HEK293 (cell line): ENCODE results near the gene ITPR3.

Experiments used
- CTCF ChIA-PET: fragments of 350-600 bp; formaldehyde crosslinking; extraction: SDS; loops from one replicate; lab custom pipeline; 2021; ENCODE audit warnings: antibody characterized with exemption; lab: Yijun Ruan, JAX
- POLR2A ChIA-PET: fragments of 300-600 bp; formaldehyde crosslinking; extraction: SDS; loops from one replicate; lab custom pipeline; 2020; ENCODE audit warnings: antibody characterized with exemption, inconsistent platforms; lab: Yijun Ruan, JAX
- H3K27ac ChIP-seq: fragments of 200-500 bp; sonication (Bioruptor generic); 2 replicates; pipeline ENCODE4 v1.5.1; 2014; ENCODE audit warnings: low read depth, low read length, control low read depth, inconsistent platforms; ENCODE audit errors: extremely low read depth
- H3K36me3 ChIP-seq, 2 experiments: fragments of 200-500 bp in 1 of 2; sonication (Bioruptor generic) in 1 of 2; 1 replicate in 1 of 2; 2 replicates in 1 of 2; pipeline ENCODE4 v1.5.1; 2014 to 2017; ENCODE audit warnings: inconsistent platforms in 2 of 2, low read length in 2 of 2; ENCODE audit not compliant: control insufficient read depth in 2 of 2, insufficient read depth in 1 of 2
- H3K4me1 ChIP-seq: fragments of 200-500 bp; sonication (Bioruptor generic); 2 replicates; pipeline ENCODE4 v1.5.1; 2014; ENCODE audit warnings: mild to moderate bottlenecking, low read length, inconsistent platforms; ENCODE audit not compliant: control insufficient read depth, insufficient read depth
- H3K4me3 ChIP-seq: 2 replicates; pipeline ENCODE4 v1.5.1; 2011; ENCODE audit warnings: low read depth, mild to moderate bottlenecking, control low read depth, low read length, moderate library complexity
- H3K9me3 ChIP-seq: fragments of 200-500 bp; sonication (Bioruptor generic); 2 replicates; pipeline ENCODE4 v1.5.1; 2014; ENCODE audit warnings: low read depth, low read length, inconsistent platforms; ENCODE audit not compliant: control insufficient read depth, insufficient read depth
- AEBP2 ChIP-seq: fragments of 450-650 bp; formaldehyde crosslinking; IDR thresholded peaks from 2 replicates; pipeline ENCODE4 v1.5.1; 2016; ENCODE audit warnings: missing biosample characterization, missing genetic modification characterization, borderline replicate concordance
- CTCF ChIP-seq: fragments of 450-650 bp; formaldehyde crosslinking; IDR thresholded peaks from 2 replicates; pipeline ENCODE4 v1.5.1; 2016; ENCODE audit warnings: missing biosample characterization, missing genetic modification characterization
- KLF10 ChIP-seq: fragments of 450-650 bp; IDR thresholded peaks from 2 replicates; pipeline ENCODE4 v1.5.1; 2018; ENCODE audit warnings: missing biosample characterization, mild to moderate bottlenecking, missing genetic modification characterization
- KLF7 ChIP-seq: fragments of 450-650 bp; formaldehyde crosslinking; IDR thresholded peaks from 2 replicates; pipeline ENCODE4 v1.5.1; 2016; ENCODE audit warnings: missing biosample characterization, missing genetic modification characterization, borderline replicate concordance
- PRDM2 ChIP-seq: fragments of 450-650 bp; formaldehyde crosslinking; IDR thresholded peaks from 2 replicates; pipeline ENCODE4 v1.5.1; 2016; ENCODE audit warnings: missing biosample characterization, missing genetic modification characterization, borderline replicate concordance
- SCRT1 ChIP-seq: fragments of 450-650 bp; formaldehyde crosslinking; IDR thresholded peaks from 2 replicates; pipeline ENCODE4 v1.5.1; 2016; ENCODE audit warnings: missing biosample characterization, missing genetic modification characterization, borderline replicate concordance
- YY1 ChIP-seq: fragments of 450-650 bp; formaldehyde crosslinking; IDR thresholded peaks from 2 replicates; pipeline ENCODE4 v1.5.1; 2018; ENCODE audit warnings: missing biosample characterization, missing genetic modification characterization
- ZNF155 ChIP-seq: fragments of 450-650 bp; formaldehyde crosslinking; IDR thresholded peaks from 2 replicates; pipeline ENCODE4 v1.5.1; 2016; ENCODE audit warnings: missing biosample characterization, missing genetic modification characterization
- ZNF292 ChIP-seq: fragments of 450-650 bp; formaldehyde crosslinking; IDR thresholded peaks from 2 replicates; pipeline ENCODE4 v1.5.1; 2016; ENCODE audit warnings: low read depth, missing biosample characterization, missing genetic modification characterization, borderline replicate concordance
- ZNF324 ChIP-seq: fragments of 450-650 bp; formaldehyde crosslinking; IDR thresholded peaks from 2 replicates; pipeline ENCODE4 v1.5.1; 2016; ENCODE audit warnings: missing biosample characterization, missing genetic modification characterization
- ZNF624 ChIP-seq: fragments of 450-650 bp; formaldehyde crosslinking; IDR thresholded peaks from 2 replicates; pipeline ENCODE4 v1.5.1; 2017; ENCODE audit warnings: missing biosample characterization, missing genetic modification characterization
- ZNF645 ChIP-seq: fragments of 450-650 bp; formaldehyde crosslinking; IDR thresholded peaks from 2 replicates; pipeline ENCODE4; 2016; ENCODE audit warnings: missing biosample characterization, missing genetic modification characterization

Gene ITPR3

GRCh38 chr6:33727932-33728331 is 106.8 kb downstream of the ITPR3 start:
- Histone ChIP-seq H3K4me3 (no peak overlapping the region), H3K36me3 (no peaks in the 10 kb centered on the region), H3K4me1 (no peaks in the 10 kb centered on the region), H3K27ac (no peak overlapping the region)
- ChIA-PET POLR2A (interaction anchor here (0.6 kb wide), 1 partner anchor 241 kb away, joined by 5 read pairs; no protein-coding TSS in a partner anchor), CTCF (interaction anchor here (1.0 to 4.2 kb wide), 2 partner anchors 16 to 43 kb away, joined by 3 to 27 read pairs; no protein-coding TSS in a partner anchor)
- no peak for TF ChIP-seq ZNF624 (tag by site-specific recombination)
- TF ChIP-seq, all 188 proteins: peak for 0
- H3K9me3 ChIP-seq = no peaks in the 10 kb centered on the region

GRCh38 chr6:33728438-33728837 is 107.3 kb downstream of the ITPR3 start:
- ChIA-PET CTCF (interaction anchor here (0.6 to 4.2 kb wide), 4 partner anchors 16 to 204 kb away, joined by 3 to 27 read pairs (median 3); partner anchors contain the start of gene UQCC2), POLR2A (interaction anchor here (0.6 kb wide), 1 partner anchor 240 kb away, joined by 5 read pairs; no protein-coding TSS in a partner anchor)
- no peak overlapping the region for H3K27ac ChIP-seq
- TF ChIP-seq KLF7 (tag by site-specific recombination) (no peak), SCRT1 (tag by site-specific recombination) (no peak), ZNF292 (tag by site-specific recombination) (no peak), PRDM2 (tag by site-specific recombination) (no peak), ZNF155 (tag by site-specific recombination) (no peak), ZNF324 (no peak), ZNF624 (tag by site-specific recombination) (no peak), CTCF (no peak), YY1 (tag by site-specific recombination) (no peak), ZNF645 (no peak), KLF10 (no peak), AEBP2 (tag by site-specific recombination) (no peak)
- H3K4me1 ChIP-seq = no peaks in the 10 kb centered on the region
- H3K9me3 ChIP-seq = no peaks in the 10 kb centered on the region
- H3K4me3 ChIP-seq = no peak overlapping the region
- no peaks in the 10 kb centered on the region for H3K36me3 ChIP-seq
